Measurements from ENCODE around the gene DOCK10.
A peak's percentile ranks its signal among the peaks of the same experiment; 100 is the strongest.

The DOCK10 gene

GRCh38 chr2:225040856-225041206 is 1.4 kb downstream of the DOCK10 start:
- peak; percentile 30 for DNase-seq

- DNase-seq = no peak
These were observed 2.1 kb downstream of the DOCK10 start for GRCh38 chr2:225040142-225040541.

- DNase-seq = no peak
These were observed 4.1 kb downstream of the DOCK10 start for GRCh38 chr2:225038231-225038523.

GRCh38 chr2:225037415-225038230 is 4.6 kb downstream of the DOCK10 start:
- DNase-seq = no peak

GRCh38 chr2:225036431-225036830 is 5.8 kb downstream of the DOCK10 start:
- DNase-seq = no peak

- DNase-seq = no peak
These were observed 8.6 kb downstream of the DOCK10 start for GRCh38 chr2:225033440-225034318.

- DNase-seq = no peak
These were observed 10.0 kb downstream of the DOCK10 start for GRCh38 chr2:225032246-225032645.

GRCh38 chr2:225031599-225031998 is 10.7 kb downstream of the DOCK10 start:
- DNase-seq = no peak

GRCh38 chr2:225030893-225031292 is 11.4 kb downstream of the DOCK10 start:
- no peak for DNase-seq

- DNase-seq = no peak
These were observed 12.1 kb downstream of the DOCK10 start for GRCh38 chr2:225030203-225030602.

GRCh38 chr2:225028572-225028971 is 13.7 kb downstream of the DOCK10 start:
- no peak for DNase-seq

GRCh38 chr2:225027061-225027762 is 15.1 kb downstream of the DOCK10 start:
- no peak for DNase-seq

- DNase-seq = no peak
These were observed 16.2 kb downstream of the DOCK10 start for GRCh38 chr2:225025917-225026571.

GRCh38 chr2:225022188-225022587 is 20.1 kb downstream of the DOCK10 start:
- no peak for DNase-seq

GRCh38 chr2:225020168-225020849 is 22.0 kb downstream of the DOCK10 start:
- DNase-seq = no peak

- DNase-seq = no peak
These were observed 23.2 kb downstream of the DOCK10 start for GRCh38 chr2:225019105-225019504.

- no peak for DNase-seq
These were observed 24.6 kb downstream of the DOCK10 start for GRCh38 chr2:225017713-225018112.

GRCh38 chr2:225017098-225017685 is 25.1 kb downstream of the DOCK10 start:
- DNase-seq = no peak

GRCh38 chr2:225013425-225014365 is 28.6 kb downstream of the DOCK10 start:
- no peak for DNase-seq

- no peak for DNase-seq
These were observed 30.7 kb downstream of the DOCK10 start for GRCh38 chr2:225011585-225011984.

- no peak for DNase-seq
These were observed 31.5 kb downstream of the DOCK10 start for GRCh38 chr2:225010804-225011203.

Measured in activated T-cell treated with anti-CD3 and anti-CD28 coated beads for 4 hours (primary cell).